MCF 10A (cell line): ENCODE measurements around the gene HECTD4. TPM values are rescaled to one million over a fixed set of nuclear protein-coding genes. Genes with fewer than 3 reads are reported as not detected.

Source experiments
- BruUV-seq: library from RNA; stranded (reverse); fragments of 400-500 nt; replicated peaks from 2 replicates; lab custom pipeline; 2021; lab: Mats Ljungman, UMichigan
- CTCF ChIA-PET: fragments of 300-600 bp; sonication (Branson Sonifier 250); formaldehyde crosslinking; extraction: SDS; loops from one replicate; lab custom pipeline; 2021; ENCODE audit warnings: antibody characterized with exemption, inconsistent platforms; lab: Yijun Ruan, JAX
- POLR2A ChIA-PET: fragments of 300-600, 350-650 bp; sonication (Branson Sonifier 250); formaldehyde crosslinking; extraction: SDS; loops from one replicate; lab custom pipeline; 2020; ENCODE audit warnings: antibody characterized with exemption, inconsistent platforms; lab: Yijun Ruan, JAX
- DNase-seq: peaks from one replicate; pipeline ENCODE4 v3.0.0-alpha.2; 2018; ENCODE audit not compliant: unreplicated experiment
- H3K27ac Mint-ChIP-seq: one replicate; pipeline ENCODE4 v1.8.0; 2022; ENCODE audit warnings: mild to moderate bottlenecking, low read depth, mixed read lengths; ENCODE audit not compliant: unreplicated experiment
- H3K27me3 Mint-ChIP-seq: one replicate; pipeline ENCODE4 v1.8.0; 2022; ENCODE audit warnings: mixed read lengths; ENCODE audit not compliant: insufficient read depth, unreplicated experiment
- H3K36me3 Mint-ChIP-seq: one replicate; pipeline ENCODE4 v1.8.0; 2022; ENCODE audit warnings: mild to moderate bottlenecking, moderate library complexity, mixed read lengths; ENCODE audit not compliant: insufficient read depth, unreplicated experiment
- H3K4me1 Mint-ChIP-seq: one replicate; pipeline ENCODE4 v1.8.0; 2022; ENCODE audit warnings: mixed read lengths; ENCODE audit not compliant: insufficient read depth, unreplicated experiment
- H3K4me3 Mint-ChIP-seq: one replicate; pipeline ENCODE4 v1.8.0; 2022; ENCODE audit warnings: mild to moderate bottlenecking, moderate library complexity, mixed read lengths; ENCODE audit not compliant: unreplicated experiment
- H3K9me3 Mint-ChIP-seq: one replicate; pipeline ENCODE4 v1.8.0; 2022; ENCODE audit warnings: mixed read lengths; ENCODE audit not compliant: unreplicated experiment
- intact Hi-C: fragments of 100-400 bp; cut with micrococcal nuclease; formaldehyde crosslinking; loops from 2 replicates; pipeline ENCODE4 v1.14.1; 2022
- total RNA-seq: library from RNA; stranded (reverse); gene quantifications from 2 replicates; pipeline ENCODE4 v1.2.3, GENCODE V29; 2022
- TF ChIP-seq, protein P1 (sequence below): fragments of 200-600 bp; IDR thresholded peaks from one replicate; pipeline ENCODE4 v1.8.0; 2022; ENCODE audit warnings: antibody characterized with exemption, mild to moderate bottlenecking; ENCODE audit not compliant: unreplicated experiment

HECTD4 gene
- total RNA-seq, 1 experiment from 2014 or later: 35.2 TPM

DNA sequence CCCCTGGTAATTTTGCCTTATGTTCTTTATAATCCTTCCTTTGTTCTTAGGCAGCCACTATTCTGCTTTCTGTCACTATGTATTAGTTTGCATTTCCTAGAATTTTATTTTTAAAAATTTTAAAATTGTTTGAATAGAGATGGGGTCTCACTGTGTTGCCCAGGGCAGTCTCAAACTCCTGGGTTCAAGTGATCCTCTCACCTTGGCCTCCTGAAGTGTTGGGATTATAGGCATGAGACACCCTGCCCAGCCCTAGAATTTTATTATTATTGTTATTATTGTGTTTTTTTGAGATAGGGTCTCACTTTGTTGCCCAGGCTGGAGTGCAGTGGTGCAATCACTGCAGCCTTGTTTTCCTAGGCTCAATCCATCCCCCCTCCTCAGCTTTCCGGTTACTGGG, 39.1 kb upstream of the HECTD4 start:
- Mint-ChIP-seq H3K4me1 (peaks cover 34% of the 10 kb centered on the region), H3K27ac (no peak overlapping the region), H3K36me3 (peaks cover 23% of the 10 kb centered on the region), H3K9me3 (no peaks in the 10 kb centered on the region), H3K4me3 (no peak overlapping the region), H3K27me3 (no peaks in the 10 kb centered on the region)
- intact Hi-C loops: no loop called here
- BruUV-seq: no TSS peak
- TF ChIP-seq, protein P1, sequence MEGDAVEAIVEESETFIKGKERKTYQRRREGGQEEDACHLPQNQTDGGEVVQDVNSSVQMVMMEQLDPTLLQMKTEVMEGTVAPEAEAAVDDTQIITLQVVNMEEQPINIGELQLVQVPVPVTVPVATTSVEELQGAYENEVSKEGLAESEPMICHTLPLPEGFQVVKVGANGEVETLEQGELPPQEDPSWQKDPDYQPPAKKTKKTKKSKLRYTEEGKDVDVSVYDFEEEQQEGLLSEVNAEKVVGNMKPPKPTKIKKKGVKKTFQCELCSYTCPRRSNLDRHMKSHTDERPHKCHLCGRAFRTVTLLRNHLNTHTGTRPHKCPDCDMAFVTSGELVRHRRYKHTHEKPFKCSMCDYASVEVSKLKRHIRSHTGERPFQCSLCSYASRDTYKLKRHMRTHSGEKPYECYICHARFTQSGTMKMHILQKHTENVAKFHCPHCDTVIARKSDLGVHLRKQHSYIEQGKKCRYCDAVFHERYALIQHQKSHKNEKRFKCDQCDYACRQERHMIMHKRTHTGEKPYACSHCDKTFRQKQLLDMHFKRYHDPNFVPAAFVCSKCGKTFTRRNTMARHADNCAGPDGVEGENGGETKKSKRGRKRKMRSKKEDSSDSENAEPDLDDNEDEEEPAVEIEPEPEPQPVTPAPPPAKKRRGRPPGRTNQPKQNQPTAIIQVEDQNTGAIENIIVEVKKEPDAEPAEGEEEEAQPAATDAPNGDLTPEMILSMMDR: no peak
- CTCF ChIA-PET: interaction anchor here (0.5 kb wide), 1 partner anchor 45 kb away, joined by 3 read pairs; no protein-coding TSS in a partner anchor
- no peak for DNase-seq
- POLR2A ChIA-PET: interaction anchor here (0.7 kb wide), 1 partner anchor 1028 kb away, joined by 3 read pairs; no protein-coding TSS in a partner anchor

DNA sequence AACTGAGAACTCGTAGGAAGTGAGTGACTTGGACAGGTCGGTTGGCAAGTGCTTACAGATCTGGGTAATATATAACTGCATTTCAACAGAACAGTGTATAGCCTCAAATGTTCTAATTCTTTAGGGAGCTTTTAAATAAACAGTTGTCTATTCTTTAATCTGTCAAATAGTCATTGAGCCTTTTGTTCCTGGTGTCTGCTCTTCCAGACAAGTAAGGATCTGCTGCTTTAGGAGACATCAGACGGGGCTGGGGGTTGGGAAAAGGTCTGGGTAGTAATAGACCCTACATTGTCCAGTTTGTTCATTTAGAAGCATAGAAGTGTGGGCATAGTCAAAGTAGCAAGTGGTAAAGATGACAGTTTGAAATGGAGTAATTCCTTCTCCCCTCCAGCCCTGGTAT, 38.5 kb upstream of the HECTD4 start:
- H3K36me3 Mint-ChIP-seq: peaks cover 23% of the 10 kb centered on the region
- peak overlapping the region; percentile 94 for H3K27ac Mint-ChIP-seq
- CTCF ChIA-PET: interaction anchor here (1.1 kb wide), 1 partner anchor 10 kb away, joined by 5 read pairs; no protein-coding TSS in a partner anchor
- POLR2A ChIA-PET: no interaction called here
- intact Hi-C loops: no loop called here
- no TSS peak for BruUV-seq
- H3K27me3 Mint-ChIP-seq: no peaks in the 10 kb centered on the region
- TF ChIP-seq, protein P1: no peak
- H3K4me1 Mint-ChIP-seq: peaks cover 34% of the 10 kb centered on the region
- DNase-seq: no peak
- no peaks in the 10 kb centered on the region for H3K9me3 Mint-ChIP-seq
- H3K4me3 Mint-ChIP-seq: peak overlapping the region; percentile 90

DNA sequence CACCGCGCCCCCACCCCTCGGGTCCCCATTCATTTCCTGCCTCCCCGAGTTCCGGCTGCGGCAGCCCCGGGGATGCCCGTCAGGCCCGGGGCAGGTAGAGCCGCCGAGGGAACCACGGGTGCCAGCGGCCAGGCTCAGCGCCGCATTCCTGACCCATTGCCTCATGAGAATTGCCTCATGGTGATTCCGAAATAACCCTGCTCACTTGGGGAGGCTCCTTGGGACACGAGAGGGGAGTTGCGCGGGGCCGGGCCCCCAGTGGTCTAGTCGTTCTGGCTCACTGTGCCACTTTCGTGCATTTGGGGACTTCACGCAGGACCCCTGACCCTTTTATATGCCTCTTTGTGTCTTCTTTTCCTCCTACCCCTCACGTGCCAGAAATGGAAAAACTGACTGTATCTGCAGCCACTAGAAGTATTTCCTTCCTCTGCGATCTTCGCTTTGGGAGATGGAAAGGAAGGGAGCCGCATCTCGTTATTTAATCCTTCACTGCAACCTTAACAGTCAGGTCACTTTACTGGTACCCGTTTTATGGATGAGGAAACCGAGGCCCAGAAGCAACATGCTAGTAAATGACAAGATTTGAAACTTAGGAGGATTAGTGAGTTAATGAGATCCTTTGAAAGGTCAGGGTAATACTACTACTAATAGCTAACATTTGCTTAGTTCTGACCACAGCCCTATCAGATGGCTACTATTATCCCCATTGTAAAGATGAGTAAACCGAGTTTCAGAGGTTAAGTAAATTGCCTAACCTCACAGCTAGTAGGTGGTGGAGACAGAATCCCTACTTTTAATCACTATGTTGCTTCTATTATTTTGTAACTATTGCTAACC, 37.3 kb upstream of the HECTD4 start:
- intact Hi-C loops: no loop called here
- H3K36me3 Mint-ChIP-seq: peaks cover 22% of the 10 kb centered on the region

More for the DNA sequence above, 37.3 kb upstream of the HECTD4 start:
- peak overlapping the region; percentile 94 for H3K27ac Mint-ChIP-seq
- no peaks in the 10 kb centered on the region for H3K27me3 Mint-ChIP-seq
- CTCF ChIA-PET: interaction anchor here (0.6 to 1.1 kb wide), 2 partner anchors 9 to 1296 kb away, joined by 3 to 5 read pairs; no protein-coding TSS in a partner anchor
- no peaks in the 10 kb centered on the region for H3K9me3 Mint-ChIP-seq
- DNase-seq: peak; percentile 85
- peak overlapping the region; percentile 90 for H3K4me3 Mint-ChIP-seq
- TF ChIP-seq, protein P1: no peak
- POLR2A ChIA-PET: interaction anchor here (0.6 to 0.9 kb wide), 3 partner anchors 9 to 312 kb away, joined by 3 read pairs; no protein-coding TSS in a partner anchor
- TSS peak; percentile 41 for BruUV-seq
- peaks cover 30% of the 10 kb centered on the region for H3K4me1 Mint-ChIP-seq
